ENCODE measurements around the gene THSD7A. TPM values are rescaled to one million over a fixed set of nuclear protein-coding genes. Genes with fewer than 3 reads are reported as not detected.

The THSD7A gene
- total and polyA plus RNA-seq, 10 of the 15 experiments (the other 5 are each of a cell fraction or from before 2014, with no cell fraction given), result 0.03 to 0.09 (median 0.03) TPM; not detected in 7

DNA sequence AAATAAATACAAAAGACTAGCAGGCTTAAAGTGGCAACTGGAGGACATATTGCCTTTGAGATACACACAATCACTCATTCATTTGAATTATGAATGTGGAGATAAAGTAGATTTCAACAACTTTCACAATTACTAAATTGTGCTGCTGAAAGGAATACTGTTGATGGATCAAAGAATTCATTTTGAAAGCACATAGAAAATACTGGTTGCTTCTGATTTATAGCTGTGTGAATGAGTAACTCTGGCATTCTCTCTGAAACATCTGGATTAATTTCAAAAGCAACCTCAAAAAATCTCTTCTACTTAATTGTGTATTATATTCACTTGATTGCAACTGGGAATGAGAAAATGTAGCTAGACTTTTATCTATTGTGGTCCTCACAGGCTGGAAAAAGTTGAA, 397.6 kb downstream of the THSD7A start (continued):
- TF ChIP-seq, protein P1, sequence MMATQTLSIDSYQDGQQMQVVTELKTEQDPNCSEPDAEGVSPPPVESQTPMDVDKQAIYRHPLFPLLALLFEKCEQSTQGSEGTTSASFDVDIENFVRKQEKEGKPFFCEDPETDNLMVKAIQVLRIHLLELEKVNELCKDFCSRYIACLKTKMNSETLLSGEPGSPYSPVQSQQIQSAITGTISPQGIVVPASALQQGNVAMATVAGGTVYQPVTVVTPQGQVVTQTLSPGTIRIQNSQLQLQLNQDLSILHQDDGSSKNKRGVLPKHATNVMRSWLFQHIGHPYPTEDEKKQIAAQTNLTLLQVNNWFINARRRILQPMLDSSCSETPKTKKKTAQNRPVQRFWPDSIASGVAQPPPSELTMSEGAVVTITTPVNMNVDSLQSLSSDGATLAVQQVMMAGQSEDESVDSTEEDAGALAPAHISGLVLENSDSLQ (IDR thresholded peaks at IDR 0.05), result no peak
- TF ChIP-seq POU2F2 (IDR thresholded peaks at IDR 0.05; ENCODE audit: borderline replicate concordance, low read depth, low read length), result no peak
- no peak for TF ChIP-seq RFX5 (IDR thresholded peaks at IDR 0.05; ENCODE audit: low read depth, low read length)
- TF ChIP-seq MEF2B (IDR thresholded peaks at IDR 0.05; ENCODE audit: partially characterized antibody, poor library complexity, severe bottlenecking), result no peak
- no peak for TF ChIP-seq ZBED1 (IDR thresholded peaks at IDR 0.05; ENCODE audit: borderline replicate concordance)
- TF ChIP-seq YBX1 (IDR thresholded peaks at IDR 0.05), result no peak
- TF ChIP-seq, protein P2, sequence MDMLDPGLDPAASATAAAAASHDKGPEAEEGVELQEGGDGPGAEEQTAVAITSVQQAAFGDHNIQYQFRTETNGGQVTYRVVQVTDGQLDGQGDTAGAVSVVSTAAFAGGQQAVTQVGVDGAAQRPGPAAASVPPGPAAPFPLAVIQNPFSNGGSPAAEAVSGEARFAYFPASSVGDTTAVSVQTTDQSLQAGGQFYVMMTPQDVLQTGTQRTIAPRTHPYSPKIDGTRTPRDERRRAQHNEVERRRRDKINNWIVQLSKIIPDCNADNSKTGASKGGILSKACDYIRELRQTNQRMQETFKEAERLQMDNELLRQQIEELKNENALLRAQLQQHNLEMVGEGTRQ (IDR thresholded peaks at IDR 0.05; ENCODE audit: borderline replicate concordance, low read depth, low read length), result no peak

DNA sequence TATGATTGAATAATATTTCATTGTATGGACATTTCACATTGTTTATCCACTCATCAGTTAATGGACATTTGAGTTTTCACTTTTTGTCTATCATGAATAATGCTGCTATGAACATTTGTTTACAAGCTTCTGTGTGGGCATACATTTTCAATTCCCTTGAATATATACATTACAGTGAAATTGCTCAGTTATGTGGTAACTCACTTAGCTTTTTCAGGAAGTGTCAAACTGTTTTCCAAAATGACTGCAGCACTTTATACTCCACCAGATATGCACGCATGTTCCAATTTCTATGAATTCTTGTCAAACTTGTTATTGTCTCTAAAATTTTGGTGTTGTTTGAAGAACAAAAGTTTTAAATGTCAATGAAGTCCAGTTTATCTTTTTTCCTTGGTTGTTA, 401.2 kb downstream of the THSD7A start:
- H3K27ac ChIP-seq (ENCODE audit: control insufficient read depth, insufficient read depth), result no peak overlapping the region
- in situ Hi-C loops (cut with MboI), result loop anchor here (10.0 kb wide), 1 partner anchor 894 kb away; no protein-coding TSS in a partner anchor
- no peak for FAIRE-seq
- ChIA-PET POLR2A (no interaction called here), SMC1A (ENCODE audit: uncharacterized antibody, unreplicated experiment) (no interaction called here), RAD21 (ENCODE audit: unreplicated experiment) (no interaction called here), CTCF (no interaction called here)
- no peaks in the 10 kb centered on the region for H4K20me1 ChIP-seq (ENCODE audit: control insufficient read depth, insufficient read depth)
- no peak overlapping the region for H3K9ac ChIP-seq (ENCODE audit: control insufficient read depth, insufficient read depth, low read length)
- no peaks in the 10 kb centered on the region for H3K9me3 ChIP-seq (replicated peaks; ENCODE audit: control insufficient read depth, insufficient read depth, low read length)
- no peaks in the 10 kb centered on the region for H3K36me3 ChIP-seq (ENCODE audit: control insufficient read depth in 2 of 2, insufficient read depth in 2 of 2, low read length in 1 of 2)
- no peaks in the 10 kb centered on the region; a peak in 1 of 4 replicates for H3K27me3 ChIP-seq (replicated peaks in 1 of 2; ENCODE audit: control insufficient read depth in 2 of 2, insufficient read depth in 2 of 2, low read length in 1 of 2)
- ATAC-seq, result no peak
- H3K4me1 ChIP-seq (ENCODE audit: control insufficient read depth, insufficient read depth, low read length), result no peaks in the 10 kb centered on the region
- intact Hi-C loops (cut with micrococcal nuclease; ENCODE audit: unreplicated experiment), result no loop called here
- 66% methylated on average over 1 of the region's 1 CpG for WGBS (ENCODE audit: insufficient coverage, insufficient replicate concordance, low lambda C conversion rate, missing lambda C conversion rate)
- TF ChIP-seq ZBED1 (IDR thresholded peaks at IDR 0.05; ENCODE audit: borderline replicate concordance) (no peak), DPF2 (IDR thresholded peaks at IDR 0.05) (no peak), CBX3 (IDR thresholded peaks at IDR 0.05; ENCODE audit: borderline replicate concordance, low read depth) (no peak), NFIC (IDR thresholded peaks at IDR 0.05; ENCODE audit: low read depth, low read length) (no peak), WRNIP1 (IDR thresholded peaks at IDR 0.05; ENCODE audit: borderline replicate concordance, low read depth, low read length) (no peak), KLF5 (IDR thresholded peaks at IDR 0.05; ENCODE audit: partially characterized antibody) (no peak), PML (IDR thresholded peaks at IDR 0.05; ENCODE audit: low read length) (no peak), SUZ12 (IDR thresholded peaks at IDR 0.05; ENCODE audit: unreplicated experiment) (no peak), ZNF274 (IDR thresholded peaks at IDR 0.05; ENCODE audit: insufficient read depth, insufficient read length) (no peak), GATAD2B (conservative IDR thresholded peaks at IDR 0.05; ENCODE audit: low read depth) (no peak), TCF3 (IDR thresholded peaks at IDR 0.05; ENCODE audit: borderline replicate concordance, insufficient read depth, low read depth, low read length) (no peak)
- TF ChIP-seq, protein P3, sequence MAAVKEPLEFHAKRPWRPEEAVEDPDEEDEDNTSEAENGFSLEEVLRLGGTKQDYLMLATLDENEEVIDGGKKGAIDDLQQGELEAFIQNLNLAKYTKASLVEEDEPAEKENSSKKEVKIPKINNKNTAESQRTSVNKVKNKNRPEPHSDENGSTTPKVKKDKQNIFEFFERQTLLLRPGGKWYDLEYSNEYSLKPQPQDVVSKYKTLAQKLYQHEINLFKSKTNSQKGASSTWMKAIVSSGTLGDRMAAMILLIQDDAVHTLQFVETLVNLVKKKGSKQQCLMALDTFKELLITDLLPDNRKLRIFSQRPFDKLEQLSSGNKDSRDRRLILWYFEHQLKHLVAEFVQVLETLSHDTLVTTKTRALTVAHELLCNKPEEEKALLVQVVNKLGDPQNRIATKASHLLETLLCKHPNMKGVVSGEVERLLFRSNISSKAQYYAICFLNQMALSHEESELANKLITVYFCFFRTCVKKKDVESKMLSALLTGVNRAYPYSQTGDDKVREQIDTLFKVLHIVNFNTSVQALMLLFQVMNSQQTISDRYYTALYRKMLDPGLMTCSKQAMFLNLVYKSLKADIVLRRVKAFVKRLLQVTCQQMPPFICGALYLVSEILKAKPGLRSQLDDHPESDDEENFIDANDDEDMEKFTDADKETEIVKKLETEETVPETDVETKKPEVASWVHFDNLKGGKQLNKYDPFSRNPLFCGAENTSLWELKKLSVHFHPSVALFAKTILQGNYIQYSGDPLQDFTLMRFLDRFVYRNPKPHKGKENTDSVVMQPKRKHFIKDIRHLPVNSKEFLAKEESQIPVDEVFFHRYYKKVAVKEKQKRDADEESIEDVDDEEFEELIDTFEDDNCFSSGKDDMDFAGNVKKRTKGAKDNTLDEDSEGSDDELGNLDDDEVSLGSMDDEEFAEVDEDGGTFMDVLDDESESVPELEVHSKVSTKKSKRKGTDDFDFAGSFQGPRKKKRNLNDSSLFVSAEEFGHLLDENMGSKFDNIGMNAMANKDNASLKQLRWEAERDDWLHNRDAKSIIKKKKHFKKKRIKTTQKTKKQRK (IDR thresholded peaks at IDR 0.05; ENCODE audit: low read depth, low read length), result no peak
- no TSS peak for BruUV-seq (replicated peaks)
- no peak overlapping the region for H2AFZ ChIP-seq (ENCODE audit: control insufficient read depth, low read depth, low read length)
- H3K79me2 ChIP-seq (ENCODE audit: control insufficient read depth, insufficient read depth, low read length), result no peaks in the 10 kb centered on the region
- DNase-seq (ENCODE audit: low read depth, low spot score), result no peak
- no peak overlapping the region for H3K4me2 ChIP-seq (ENCODE audit: control insufficient read depth, insufficient read depth)
- no peak overlapping the region for H3K4me3 ChIP-seq
